Mononuclear cell (primary cell): ENCODE data around the gene KCNMA1. TPM values are rescaled to one million over a fixed set of nuclear protein-coding genes. Genes with fewer than 3 reads are reported as not detected.
"Not testable (repeated sequence)": the region's sequence is repeated elsewhere in the genome, so short reads cannot be mapped to it uniquely, and the experiment has no call there.

ENCODE experiments used
- H3K27me3 ChIP-seq: 2 replicates; pipeline ENCODE4 v1.6.0; 2011; ENCODE audit warnings: low read length, control low read depth; ENCODE audit not compliant: insufficient read depth
- H3K4me1 ChIP-seq: 2 replicates; pipeline ENCODE4 v1.5.1; 2011; ENCODE audit warnings: mild to moderate bottlenecking, low read length, control low read depth; ENCODE audit not compliant: insufficient read depth
- H3K4me3 ChIP-seq: 2 replicates; pipeline ENCODE4 v1.5.1; 2011; ENCODE audit warnings: mild to moderate bottlenecking, low read length, moderate library complexity
- H3K9me3 ChIP-seq: 2 replicates; pipeline ENCODE4 v1.5.1; 2011; ENCODE audit warnings: low read depth, mild to moderate bottlenecking, control low read depth, low read length
- total RNA-seq: library from RNA; depleted of rRNA; stranded (reverse); fragments of >200 nt; gene quantifications from one replicate; pipeline ENCODE4 v1.2.3, GENCODE V29; 2012

The KCNMA1 gene
- total RNA-seq, 1 donor: 0.42 TPM

DNA sequence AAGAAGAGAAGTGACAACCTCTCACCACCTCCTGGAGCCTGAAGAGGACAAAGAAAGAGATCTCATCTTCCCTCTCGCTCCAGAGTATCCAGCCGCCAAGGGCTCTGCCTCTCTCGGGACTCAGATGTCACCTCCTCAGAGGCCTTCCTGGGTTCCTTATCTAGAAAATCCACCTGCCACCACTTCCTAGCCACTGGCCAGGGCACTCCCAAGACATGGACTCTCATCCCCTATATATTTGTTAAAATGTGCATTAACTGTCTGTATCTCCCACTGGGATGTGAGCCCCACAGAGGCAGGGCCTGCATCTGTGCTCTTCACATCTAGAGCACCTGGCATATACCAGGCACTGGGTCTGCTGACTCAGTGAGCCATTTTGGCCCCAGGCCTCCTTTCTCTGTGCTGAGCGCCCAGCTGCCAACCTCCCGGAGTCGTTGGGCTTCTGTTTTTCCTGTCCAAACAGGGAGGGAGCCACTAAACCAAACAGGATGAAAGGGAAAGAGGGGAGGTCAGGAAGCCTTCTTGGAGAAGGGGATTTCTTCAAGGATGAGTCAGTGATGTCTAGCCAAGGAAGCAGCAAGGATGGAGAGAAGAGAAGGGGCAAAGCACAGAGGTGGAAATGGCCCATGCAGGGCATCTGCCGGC, 58.9 kb downstream of the KCNMA1 start:
- Histone ChIP-seq H3K4me1 (no peaks in the 10 kb centered on the region), H3K9me3 (no peaks in the 10 kb centered on the region), H3K4me3 (no peak overlapping the region), H3K27me3 (no peaks in the 10 kb centered on the region)

DNA sequence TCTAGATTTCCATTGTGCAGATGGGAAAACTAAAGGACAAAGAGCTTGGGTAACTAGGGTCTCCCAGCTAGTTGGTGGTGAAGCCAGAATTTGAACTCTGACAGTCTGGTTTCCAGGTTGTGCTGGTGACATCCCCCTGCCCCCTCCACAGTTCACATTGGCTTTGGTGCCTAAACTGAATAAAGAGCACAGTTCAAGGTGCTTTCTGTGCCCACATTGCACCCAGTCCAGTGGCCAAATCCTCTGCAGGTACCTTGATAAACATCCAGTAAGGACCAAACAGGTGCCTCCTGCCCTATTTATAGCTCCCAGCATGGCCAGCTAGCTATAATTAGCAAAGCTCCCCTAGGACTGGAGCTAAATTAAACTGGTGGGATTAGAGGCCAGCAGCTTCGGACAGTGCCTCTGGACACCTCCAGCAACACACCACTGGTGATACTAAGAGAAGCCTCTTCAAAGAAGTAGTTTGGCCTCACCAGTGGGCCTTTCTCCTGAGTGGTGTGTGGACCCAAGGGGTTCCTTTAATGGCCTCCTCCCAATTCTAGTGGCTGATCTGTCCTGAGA, 59.9 kb downstream of the KCNMA1 start:
- H3K27me3 ChIP-seq: no peaks in the 10 kb centered on the region
- H3K9me3 ChIP-seq: no peaks in the 10 kb centered on the region
- H3K4me3 ChIP-seq: no peak overlapping the region

DNA sequence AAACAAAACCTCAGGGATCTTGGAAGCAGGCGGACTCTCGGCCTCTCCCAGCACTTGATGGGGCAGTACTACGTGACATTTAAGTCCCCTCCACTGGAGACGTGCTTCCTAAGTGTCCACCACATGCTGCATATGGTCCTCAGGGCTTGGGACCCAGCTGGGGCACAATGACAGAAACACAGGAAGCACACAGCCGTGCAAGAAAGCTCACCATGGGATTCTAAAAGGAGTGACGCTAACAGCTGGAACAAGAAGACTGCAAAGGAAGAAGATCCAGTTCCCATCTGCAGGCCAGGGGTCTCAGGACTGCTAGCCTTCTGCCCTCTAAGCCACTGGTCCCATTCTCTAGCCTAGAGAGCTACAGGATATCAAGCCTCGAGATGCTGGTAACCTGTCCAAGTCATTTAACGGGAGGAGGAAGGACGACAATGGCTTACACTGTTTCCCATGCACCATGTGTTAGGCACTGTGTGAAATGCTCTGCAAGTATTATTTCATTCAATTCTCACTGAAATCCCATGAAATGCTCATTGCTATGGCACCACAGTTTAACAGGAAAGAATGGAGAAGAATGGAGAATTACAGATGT, 61.1 kb downstream of the KCNMA1 start:
- Histone ChIP-seq H3K4me1 (no peaks in the 10 kb centered on the region), H3K4me3 (no peak overlapping the region), H3K27me3 (no peaks in the 10 kb centered on the region), H3K9me3 (no peaks in the 10 kb centered on the region)

More for the DNA sequence above, 59.9 kb downstream of the KCNMA1 start:
- no peaks in the 10 kb centered on the region for H3K4me1 ChIP-seq

DNA sequence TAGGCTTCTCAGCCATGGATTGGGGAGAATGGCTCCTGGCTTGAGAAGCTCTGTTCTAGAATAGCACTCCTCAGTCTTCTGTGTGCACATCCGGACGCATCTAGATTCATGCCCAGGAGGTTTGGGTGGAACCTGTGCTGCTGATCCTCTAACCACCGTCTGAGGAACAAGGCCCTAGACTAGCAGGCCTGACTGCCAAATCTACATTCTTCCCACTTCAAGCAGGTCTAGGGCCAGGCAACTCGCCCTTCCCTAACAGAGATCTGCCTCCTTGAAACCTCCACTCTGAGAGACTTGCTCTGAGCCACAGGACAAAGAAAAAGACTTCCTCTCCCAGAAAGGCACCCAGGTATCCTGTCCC, 61.6 kb downstream of the KCNMA1 start:
- H3K9me3 ChIP-seq: no peaks in the 10 kb centered on the region
- no peaks in the 10 kb centered on the region for H3K27me3 ChIP-seq
- no peaks in the 10 kb centered on the region for H3K4me1 ChIP-seq
- no peak overlapping the region for H3K4me3 ChIP-seq

DNA sequence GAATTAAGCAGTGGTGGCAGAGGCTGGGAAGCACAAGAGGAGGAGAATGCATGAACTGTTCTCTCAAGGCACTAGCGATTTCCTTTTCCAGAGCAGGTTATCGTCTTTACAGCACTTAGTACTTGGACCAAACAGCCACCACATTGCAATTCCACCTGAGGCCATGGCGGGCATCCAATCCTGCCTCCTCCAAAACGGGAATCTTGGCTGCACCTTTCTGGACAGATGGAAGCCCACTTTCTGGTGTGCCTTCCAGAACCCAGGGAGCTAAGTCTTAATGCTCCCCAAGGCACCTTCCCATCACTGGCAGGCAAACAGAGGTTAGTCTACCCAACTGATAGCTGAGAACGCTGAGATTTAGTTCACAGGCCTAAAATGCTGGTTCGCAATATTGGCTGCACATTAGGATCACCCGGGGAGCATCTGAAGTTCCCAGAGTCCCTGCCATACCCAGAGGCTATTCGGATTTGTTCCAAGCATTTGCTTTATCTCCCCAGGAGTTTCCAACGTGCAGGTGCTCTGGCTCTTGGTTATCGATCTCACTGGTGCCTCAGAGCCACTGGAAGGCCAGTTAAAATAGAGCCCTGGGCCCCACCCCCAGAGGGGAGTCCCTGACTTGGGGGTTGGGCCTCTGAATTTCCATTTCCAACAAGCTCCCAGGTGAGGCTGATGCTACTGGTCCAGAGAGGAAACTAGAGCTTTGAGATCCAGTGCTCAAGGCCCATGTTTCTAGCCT, 62.2 kb downstream of the KCNMA1 start:
- Histone ChIP-seq H3K27me3 (no peaks in the 10 kb centered on the region), H3K4me3 (no peak overlapping the region), H3K9me3 (no peaks in the 10 kb centered on the region), H3K4me1 (no peaks in the 10 kb centered on the region)

DNA sequence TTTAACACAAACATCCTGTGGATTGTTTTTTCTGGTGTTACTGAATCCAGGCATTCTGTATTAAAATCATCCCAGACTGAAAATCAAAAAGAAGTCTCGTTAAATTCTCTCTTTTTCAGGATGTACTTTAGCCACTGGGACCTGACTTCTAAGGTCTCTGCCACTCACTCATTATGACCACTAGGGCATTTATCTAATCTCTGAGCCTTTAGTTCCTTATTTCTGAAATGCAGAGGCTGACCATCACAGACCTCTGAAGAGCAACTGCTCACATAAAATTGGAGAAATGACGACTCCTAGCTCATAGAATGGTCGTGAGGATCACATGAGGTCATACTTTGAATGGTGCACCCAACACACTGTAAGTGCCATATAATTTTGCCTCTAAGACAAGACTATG, 63.2 kb downstream of the KCNMA1 start:
- Histone ChIP-seq H3K4me3 (no peak overlapping the region), H3K9me3 (no peaks in the 10 kb centered on the region), H3K27me3 (no peaks in the 10 kb centered on the region), H3K4me1 (no peaks in the 10 kb centered on the region)

DNA sequence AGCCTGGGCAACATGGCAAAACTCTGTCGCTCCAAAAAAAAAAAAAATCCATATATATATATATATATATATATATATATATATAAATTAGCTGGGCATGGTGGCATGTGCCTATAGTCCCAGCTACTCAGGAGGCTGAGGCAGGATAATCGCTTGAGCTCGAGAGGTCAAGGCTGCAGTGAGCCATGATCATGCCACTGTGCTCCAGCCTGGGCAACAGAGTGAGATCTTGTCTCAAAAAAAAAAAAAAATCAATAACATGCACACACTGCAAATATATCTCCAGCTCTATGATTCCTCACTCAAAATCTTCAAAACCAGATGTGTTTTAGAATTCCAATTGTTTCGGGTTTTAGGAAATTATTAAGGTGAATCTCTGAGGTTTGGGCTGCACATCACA, 65.1 kb downstream of the KCNMA1 start:
- H3K4me1 ChIP-seq, H3K9me3 ChIP-seq, H3K27me3 ChIP-seq, H3K4me3 ChIP-seq: not testable (repeated sequence)

DNA sequence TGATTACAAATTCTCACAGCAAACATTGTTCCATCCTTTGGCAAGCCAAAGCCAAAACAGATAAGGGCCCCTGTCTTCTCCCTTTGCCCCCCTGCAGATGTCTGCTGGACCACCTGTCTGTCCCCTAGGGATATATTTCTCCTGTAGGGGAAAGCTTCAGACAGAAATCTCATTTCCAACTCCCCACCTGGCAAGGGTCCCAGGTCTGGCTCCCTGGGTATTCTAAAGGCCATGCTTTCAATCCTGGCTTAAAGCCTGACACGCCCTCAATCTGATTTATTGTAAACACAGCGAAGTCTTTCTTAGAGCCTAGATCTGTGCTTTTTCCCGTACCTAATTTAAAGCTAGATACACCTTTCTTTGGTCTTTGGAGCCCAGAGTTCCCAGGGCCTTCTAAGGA, 66.1 kb downstream of the KCNMA1 start:
- no peaks in the 10 kb centered on the region for H3K27me3 ChIP-seq
- no peak overlapping the region for H3K4me3 ChIP-seq
- no peaks in the 10 kb centered on the region for H3K9me3 ChIP-seq
- no peaks in the 10 kb centered on the region for H3K4me1 ChIP-seq

DNA sequence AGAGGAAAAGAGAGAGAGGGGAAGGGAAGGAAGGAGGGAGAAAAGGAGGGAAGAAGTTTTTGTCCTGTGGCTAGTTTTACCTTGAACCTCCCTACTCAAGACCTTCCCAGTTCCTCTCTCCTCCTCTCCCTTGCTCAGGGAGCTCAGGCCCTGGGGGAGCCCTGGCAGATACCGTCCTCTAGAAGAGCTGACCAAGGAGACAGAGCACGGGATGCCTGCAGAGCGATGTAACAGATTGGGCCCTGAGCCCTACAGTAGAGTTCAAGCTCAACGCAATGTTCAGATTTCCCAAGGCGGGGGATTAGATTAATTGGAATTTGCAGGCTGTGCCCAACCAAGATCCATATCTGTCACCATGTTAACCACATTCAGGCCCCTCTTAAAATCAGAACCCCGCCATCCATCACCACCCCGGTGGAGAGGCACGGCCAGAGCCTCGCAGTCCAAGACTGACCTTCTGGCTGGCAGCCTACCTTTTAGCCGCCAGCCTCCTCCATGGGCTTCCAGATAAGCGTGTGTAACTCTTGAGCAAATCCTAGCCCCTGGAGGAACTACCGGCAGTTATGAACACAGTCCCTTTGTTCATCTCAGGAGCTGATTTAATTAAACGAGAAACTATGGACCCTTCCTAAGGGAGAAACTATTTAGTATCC, 70.6 kb downstream of the KCNMA1 start:
- H3K4me1 ChIP-seq: no peaks in the 10 kb centered on the region
- H3K4me3 ChIP-seq: no peak overlapping the region
- H3K9me3 ChIP-seq: no peaks in the 10 kb centered on the region
- no peaks in the 10 kb centered on the region for H3K27me3 ChIP-seq

DNA sequence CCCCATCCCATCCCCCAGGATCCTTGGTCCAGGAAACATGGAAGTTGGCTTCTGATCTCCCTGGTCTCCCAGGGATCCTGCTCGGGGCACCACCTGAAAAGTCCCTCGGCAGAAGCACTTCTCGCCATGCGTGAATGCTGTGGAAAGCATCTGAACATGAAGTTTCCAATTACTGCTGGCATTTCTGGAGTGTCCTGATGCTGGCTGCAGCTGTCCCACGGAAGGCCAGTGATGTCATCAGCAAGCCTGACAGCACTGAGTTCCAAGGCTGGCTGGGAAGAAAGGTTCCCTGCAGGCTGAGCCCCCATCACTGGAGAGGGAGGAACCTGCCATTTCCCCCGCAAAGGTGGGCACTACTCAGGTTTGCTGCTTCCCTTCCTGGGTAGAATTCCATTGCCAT, 71.4 kb downstream of the KCNMA1 start:
- H3K4me1 ChIP-seq: no peaks in the 10 kb centered on the region
- no peaks in the 10 kb centered on the region for H3K9me3 ChIP-seq
- no peak overlapping the region for H3K4me3 ChIP-seq
- H3K27me3 ChIP-seq: no peaks in the 10 kb centered on the region

DNA sequence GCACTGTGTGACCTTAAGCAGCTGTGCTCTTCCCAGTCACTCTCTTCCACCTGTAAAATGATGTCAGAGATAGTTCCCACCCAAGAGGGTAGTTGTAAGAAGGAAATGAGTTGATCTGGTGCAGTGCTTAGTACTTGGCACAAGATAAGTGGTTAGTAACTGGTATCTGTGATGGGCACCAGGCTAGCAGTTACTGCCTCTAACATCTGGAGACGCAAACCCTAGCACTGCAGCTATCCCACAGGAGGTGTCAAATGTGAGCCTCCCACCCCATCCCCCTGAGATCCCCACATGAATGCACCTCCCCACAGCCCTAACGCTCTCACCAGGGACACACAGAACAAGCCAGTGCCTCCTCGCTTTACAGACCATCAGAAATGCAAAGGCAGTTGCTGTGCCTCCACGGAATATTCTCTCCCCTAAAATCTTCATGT, 72.0 kb downstream of the KCNMA1 start:
- Histone ChIP-seq H3K4me3 (no peak overlapping the region), H3K4me1 (no peaks in the 10 kb centered on the region), H3K9me3 (no peaks in the 10 kb centered on the region), H3K27me3 (no peaks in the 10 kb centered on the region)

DNA sequence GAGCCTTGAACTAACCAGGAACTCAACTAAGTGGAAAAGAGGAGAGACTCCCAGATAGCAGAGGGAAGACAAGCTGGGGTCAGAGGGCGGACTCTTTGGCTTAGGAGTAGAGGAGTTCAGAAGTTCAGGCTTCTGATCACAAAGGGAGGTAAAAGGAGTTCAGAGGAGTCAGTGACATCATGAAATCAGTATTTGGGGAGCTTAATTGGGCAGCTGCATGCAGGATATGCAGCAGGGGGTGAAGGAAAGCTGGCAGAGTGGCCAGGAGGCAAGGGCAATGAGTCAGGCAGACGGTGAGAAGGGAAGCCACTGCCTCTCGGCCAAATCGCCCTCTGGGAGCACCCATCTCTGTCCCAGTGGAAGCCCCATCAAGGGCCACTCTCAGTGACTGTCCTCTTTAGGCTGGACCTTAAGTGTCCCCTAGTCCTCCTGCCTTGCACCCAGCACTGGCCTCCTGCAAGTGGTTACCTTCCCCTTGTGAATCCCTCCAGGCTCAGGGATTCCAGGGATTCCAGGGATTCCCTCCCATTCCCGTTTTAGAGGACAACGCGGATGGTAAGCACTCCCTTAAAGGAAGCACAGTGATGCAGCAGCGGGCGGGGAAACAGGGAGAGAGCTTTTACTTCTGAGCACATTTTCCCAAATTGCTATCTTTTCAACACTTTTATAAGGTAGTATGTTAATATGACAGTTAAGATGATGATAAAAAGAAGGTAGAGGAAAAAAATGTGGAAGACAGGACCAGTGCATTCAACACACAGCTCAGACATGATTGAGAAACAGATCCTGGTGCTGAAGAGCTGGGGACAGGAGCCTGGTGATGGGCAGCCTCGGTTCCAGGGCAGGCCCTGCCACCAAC, 72.6 kb downstream of the KCNMA1 start:
- H3K9me3 ChIP-seq: no peaks in the 10 kb centered on the region
- no peaks in the 10 kb centered on the region for H3K4me1 ChIP-seq
- H3K4me3 ChIP-seq: no peak overlapping the region

DNA sequence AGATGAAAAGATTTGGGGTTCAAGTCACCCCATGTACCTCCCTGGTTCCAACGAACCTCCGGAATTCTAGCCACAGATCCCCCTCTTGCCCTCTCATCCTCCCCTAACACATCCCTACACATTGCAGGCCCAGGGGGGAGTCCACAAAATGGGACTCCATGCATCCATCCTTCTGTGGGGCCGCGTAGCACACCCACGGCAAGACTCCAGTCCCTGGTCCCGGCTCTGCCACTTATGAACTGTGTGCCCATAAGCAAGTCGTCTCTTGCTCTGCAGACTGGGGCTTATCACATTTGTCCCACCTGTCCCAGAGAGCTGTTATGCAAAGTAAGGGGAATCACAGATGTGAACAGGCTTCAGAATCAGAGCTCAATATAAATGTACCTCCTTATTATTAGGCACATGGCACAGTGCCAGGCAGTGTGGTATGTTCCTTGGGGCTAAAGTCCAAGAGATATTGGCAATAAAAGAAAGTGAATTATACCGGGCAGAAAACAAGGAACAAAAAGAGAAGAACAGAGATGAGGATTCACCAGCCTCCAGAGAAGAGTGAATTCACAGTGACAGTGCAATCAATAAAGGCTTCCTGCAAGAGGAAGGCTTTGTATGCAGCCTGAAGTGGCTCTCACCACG, 73.9 kb downstream of the KCNMA1 start:
- H3K27me3 ChIP-seq: no peaks in the 10 kb centered on the region

More for the DNA sequence above, 72.6 kb downstream of the KCNMA1 start:
- H3K27me3 ChIP-seq: no peaks in the 10 kb centered on the region

DNA sequence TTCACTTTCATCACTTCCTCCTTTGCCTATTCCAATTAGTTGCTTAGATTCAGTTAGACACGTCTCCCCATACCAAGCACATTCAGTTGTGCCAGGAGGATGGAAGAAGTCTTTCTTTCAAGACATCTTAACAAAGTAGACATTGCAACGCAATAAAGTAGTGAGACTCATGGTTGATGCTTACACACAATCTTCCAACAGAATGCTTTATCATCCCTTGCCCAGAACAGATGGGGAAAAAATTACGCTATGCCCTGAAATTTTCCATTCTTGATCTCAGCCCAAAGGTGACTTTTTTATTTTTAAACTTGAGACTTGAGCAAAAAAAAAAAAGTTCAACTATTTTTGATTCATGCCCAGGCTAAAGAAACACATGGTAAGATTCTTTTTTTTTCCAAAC, 74.9 kb downstream of the KCNMA1 start:
- Histone ChIP-seq H3K9me3 (no peaks in the 10 kb centered on the region), H3K27me3 (no peaks in the 10 kb centered on the region), H3K4me3 (no peak overlapping the region), H3K4me1 (no peaks in the 10 kb centered on the region)

More for the DNA sequence above, 73.9 kb downstream of the KCNMA1 start:
- Histone ChIP-seq H3K4me3 (no peak overlapping the region), H3K4me1 (no peaks in the 10 kb centered on the region), H3K9me3 (no peaks in the 10 kb centered on the region)
